ENCODE results near the gene FAT1.

FAT1 gene

GRCh38 chr4:186623546-186623945, 100.1 kb downstream of the FAT1 start:
- no peak for DNase-seq (ENCODE audit: low read depth)
- TF ChIP-seq POLR2A (IDR thresholded peaks at IDR 0.05; ENCODE audit: extremely low read depth, insufficient read length) (no peak), CTCF (IDR thresholded peaks at IDR 0.05; ENCODE audit: low read depth, low read length) (no peak), MYC (IDR thresholded peaks at IDR 0.05; ENCODE audit: low read depth, low read length) (no peak), MAX (IDR thresholded peaks at IDR 0.05; ENCODE audit: low read depth, low read length) (no peak)
- H3K4me3 ChIP-seq (ENCODE audit: low read depth, low read length), result no peak overlapping the region

- no peak for TF ChIP-seq MAX (IDR thresholded peaks at IDR 0.05; ENCODE audit: low read depth, low read length)
- no peak for TF ChIP-seq POLR2A (IDR thresholded peaks at IDR 0.05; ENCODE audit: extremely low read depth, insufficient read length)
- TF ChIP-seq MYC (IDR thresholded peaks at IDR 0.05; ENCODE audit: low read depth, low read length), result no peak
- TF ChIP-seq CTCF (IDR thresholded peaks at IDR 0.05; ENCODE audit: low read depth, low read length), result no peak
- DNase-seq (ENCODE audit: low read depth), result no peak
- no peak overlapping the region for H3K4me3 ChIP-seq (ENCODE audit: low read depth, low read length)
Observed at GRCh38 chr4:186622788-186623464, 100.7 kb downstream of the FAT1 start.

- TF ChIP-seq MYC (IDR thresholded peaks at IDR 0.05; ENCODE audit: low read depth, low read length) (no peak), POLR2A (IDR thresholded peaks at IDR 0.05; ENCODE audit: extremely low read depth, insufficient read length) (no peak), MAX (IDR thresholded peaks at IDR 0.05; ENCODE audit: low read depth, low read length) (no peak), CTCF (IDR thresholded peaks at IDR 0.05; ENCODE audit: low read depth, low read length) (no peak)
- no peak for DNase-seq (ENCODE audit: low read depth)
- no peak overlapping the region for H3K4me3 ChIP-seq (ENCODE audit: low read depth, low read length)
Observed at GRCh38 chr4:186621959-186622553, 101.6 kb downstream of the FAT1 start.

- TF ChIP-seq CTCF (IDR thresholded peaks at IDR 0.05; ENCODE audit: low read depth, low read length) (no peak), MYC (IDR thresholded peaks at IDR 0.05; ENCODE audit: low read depth, low read length) (no peak), POLR2A (IDR thresholded peaks at IDR 0.05; ENCODE audit: extremely low read depth, insufficient read length) (no peak), MAX (IDR thresholded peaks at IDR 0.05; ENCODE audit: low read depth, low read length) (no peak)
- no peak overlapping the region for H3K4me3 ChIP-seq (ENCODE audit: low read depth, low read length)
- no peak for DNase-seq (ENCODE audit: low read depth)
Observed at GRCh38 chr4:186619088-186619487, 104.6 kb downstream of the FAT1 start.

- H3K4me3 ChIP-seq (ENCODE audit: low read depth, low read length), result no peak overlapping the region
- no peak for DNase-seq (ENCODE audit: low read depth)
- TF ChIP-seq CTCF (IDR thresholded peaks at IDR 0.05; ENCODE audit: low read depth, low read length) (no peak), POLR2A (IDR thresholded peaks at IDR 0.05; ENCODE audit: extremely low read depth, insufficient read length) (no peak), MYC (IDR thresholded peaks at IDR 0.05; ENCODE audit: low read depth, low read length) (no peak), MAX (IDR thresholded peaks at IDR 0.05; ENCODE audit: low read depth, low read length) (no peak)
Observed at GRCh38 chr4:186617921-186618320, 105.7 kb downstream of the FAT1 start.

All from NB4 (cell line).